OCI-LY7 (cell line): ENCODE data around the gene DYRK4.

Experiments used
- EZH2phosphoT487 ChIP-seq: fragments of 200-600 bp; sonication (generic); IDR thresholded peaks from 2 replicates; pipeline ENCODE4 v1.6.1; 2018; ENCODE audit warnings: low read depth, borderline replicate concordance, mild to moderate bottlenecking, mixed run types, antibody characterized with exemption, low read length, moderate library complexity, mixed read lengths
- TF ChIP-seq, protein P1 (sequence below): fragments of 200-600 bp; sonication (generic); conservative IDR thresholded peaks from 2 replicates; pipeline ENCODE4 v1.5.1; 2014; ENCODE audit warnings: mild to moderate bottlenecking, antibody characterized with exemption, low read length, moderate library complexity, mixed read lengths

DNA sequence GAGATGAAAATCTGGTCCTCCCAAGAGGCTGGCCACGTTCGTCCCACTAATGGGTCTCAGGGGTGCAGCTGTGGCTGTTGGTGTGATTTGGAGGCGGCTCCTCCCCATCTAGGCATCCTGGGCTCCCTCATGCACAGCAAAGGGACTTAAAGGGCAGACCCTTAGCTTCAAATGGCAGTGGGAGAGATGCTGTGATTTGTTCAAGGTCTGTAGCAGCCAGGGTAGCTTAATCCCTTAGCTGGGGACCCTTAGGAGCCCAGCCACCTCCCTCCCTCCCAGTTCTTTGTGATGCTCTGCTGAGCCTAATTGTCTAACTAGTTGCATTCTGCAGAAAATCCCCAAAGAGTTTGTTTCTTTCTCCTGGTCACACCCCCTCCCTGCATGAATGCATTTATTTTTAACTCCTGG, 18.3 kb downstream of the DYRK4 start:
- TF ChIP-seq, protein P1, sequence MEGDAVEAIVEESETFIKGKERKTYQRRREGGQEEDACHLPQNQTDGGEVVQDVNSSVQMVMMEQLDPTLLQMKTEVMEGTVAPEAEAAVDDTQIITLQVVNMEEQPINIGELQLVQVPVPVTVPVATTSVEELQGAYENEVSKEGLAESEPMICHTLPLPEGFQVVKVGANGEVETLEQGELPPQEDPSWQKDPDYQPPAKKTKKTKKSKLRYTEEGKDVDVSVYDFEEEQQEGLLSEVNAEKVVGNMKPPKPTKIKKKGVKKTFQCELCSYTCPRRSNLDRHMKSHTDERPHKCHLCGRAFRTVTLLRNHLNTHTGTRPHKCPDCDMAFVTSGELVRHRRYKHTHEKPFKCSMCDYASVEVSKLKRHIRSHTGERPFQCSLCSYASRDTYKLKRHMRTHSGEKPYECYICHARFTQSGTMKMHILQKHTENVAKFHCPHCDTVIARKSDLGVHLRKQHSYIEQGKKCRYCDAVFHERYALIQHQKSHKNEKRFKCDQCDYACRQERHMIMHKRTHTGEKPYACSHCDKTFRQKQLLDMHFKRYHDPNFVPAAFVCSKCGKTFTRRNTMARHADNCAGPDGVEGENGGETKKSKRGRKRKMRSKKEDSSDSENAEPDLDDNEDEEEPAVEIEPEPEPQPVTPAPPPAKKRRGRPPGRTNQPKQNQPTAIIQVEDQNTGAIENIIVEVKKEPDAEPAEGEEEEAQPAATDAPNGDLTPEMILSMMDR = no peak
- no peak for TF ChIP-seq EZH2phosphoT487
